ENCODE measurements around the gene CD47. TPM values are rescaled to one million over a fixed set of nuclear protein-coding genes. Genes with fewer than 3 reads are reported as not detected.

The CD47 gene
- total RNA-seq, 1 experiment from 2014 or later: 76.9 TPM

- Histone ChIP-seq H3K4me2 (no peak overlapping the region), H3K36me3 (ENCODE audit: low read depth) (peaks cover 29% of the 10 kb centered on the region), H3K4me1 (replicated peaks; ENCODE audit: insufficient read depth) (no peaks in the 10 kb centered on the region), H3K4me3 (no peak overlapping the region), H3K27ac (no peak overlapping the region), H3F3A (ENCODE audit: insufficient read depth, low read depth) (no peaks in the 10 kb centered on the region), H3K9me3 (ENCODE audit: insufficient read depth, low read depth) (no peaks in the 10 kb centered on the region), H4K20me1 (ENCODE audit: insufficient read depth) (no peaks in the 10 kb centered on the region; the same call in 1 of the 2 replicates), H3K9me2 (ENCODE audit: insufficient read depth) (no peaks in the 10 kb centered on the region), H2AFZ (no peak overlapping the region), H3K79me2 (ENCODE audit: low read depth) (no peaks in the 10 kb centered on the region), H3K27me3 (ENCODE audit: insufficient read depth, low read depth) (no peaks in the 10 kb centered on the region)
- POLR2A ChIA-PET (ENCODE audit: unreplicated experiment): interaction anchor here (0.6 kb wide), 1 partner anchor 860 kb away, joined by 6 read pairs; no protein-coding TSS in a partner anchor
- no peak for DNase-seq
- TF ChIP-seq EZH2 (IDR thresholded peaks at IDR 0.05; ENCODE audit: low read depth): no peak
- no peak for TF ChIP-seq CTCF (conservative IDR thresholded peaks at IDR 0.05)
- no TSS peak for BruUV-seq (replicated peaks)
- CTCF ChIA-PET: no interaction called here
- intact Hi-C loops (cut with micrococcal nuclease; ENCODE audit: unreplicated experiment): no loop called here
These were observed 30.5 kb downstream of the CD47 start for GRCh38 chr3:108060331-108060730.

- peaks cover 13% of the 10 kb centered on the region for H3K4me1 ChIP-seq (replicated peaks; ENCODE audit: insufficient read depth)
- TF ChIP-seq EZH2 (IDR thresholded peaks at IDR 0.05; ENCODE audit: low read depth) (no peak), CTCF (conservative IDR thresholded peaks at IDR 0.05) (no peak)
- H4K20me1 ChIP-seq (ENCODE audit: insufficient read depth): no peaks in the 10 kb centered on the region; the same call in 1 of the 2 replicates
- H2AFZ ChIP-seq: no peak overlapping the region
- H3K36me3 ChIP-seq (ENCODE audit: low read depth): peaks cover 29% of the 10 kb centered on the region
- no peak overlapping the region for H3K4me3 ChIP-seq
- intact Hi-C loops (cut with micrococcal nuclease; ENCODE audit: unreplicated experiment): loop anchor here (10.0 kb wide), 1 partner anchor 419 kb away; no protein-coding TSS in a partner anchor
- DNase-seq: no peak
- no peaks in the 10 kb centered on the region for H3K27me3 ChIP-seq (ENCODE audit: insufficient read depth, low read depth)
- BruUV-seq (replicated peaks): no TSS peak
- CTCF ChIA-PET: no interaction called here
- no peak overlapping the region for H3K4me2 ChIP-seq
- H3F3A ChIP-seq (ENCODE audit: insufficient read depth, low read depth): peaks cover 8% of the 10 kb centered on the region; the same call in 1 of the 2 replicates
- H3K27ac ChIP-seq: no peak overlapping the region
- H3K9me3 ChIP-seq (ENCODE audit: insufficient read depth, low read depth): no peaks in the 10 kb centered on the region
- POLR2A ChIA-PET (ENCODE audit: unreplicated experiment): interaction anchor here (0.6 kb wide), 1 partner anchor 67 kb away, joined by 3 read pairs; no protein-coding TSS in a partner anchor
- H3K79me2 ChIP-seq (ENCODE audit: low read depth): no peaks in the 10 kb centered on the region
- H3K9me2 ChIP-seq (ENCODE audit: insufficient read depth): no peaks in the 10 kb centered on the region
These were observed 34.9 kb downstream of the CD47 start for GRCh38 chr3:108055931-108056330.

- no peak for TF ChIP-seq EZH2 (IDR thresholded peaks at IDR 0.05; ENCODE audit: low read depth)
- TF ChIP-seq CTCF (conservative IDR thresholded peaks at IDR 0.05): no peak
These were observed 35.9 kb downstream of the CD47 start for GRCh38 chr3:108054935-108055334.

More at GRCh38 chr3:108054935-108055334, 35.9 kb downstream of the CD47 start:
- no peaks in the 10 kb centered on the region for H4K20me1 ChIP-seq (ENCODE audit: insufficient read depth)
- H3F3A ChIP-seq (ENCODE audit: insufficient read depth, low read depth): peaks cover 8% of the 10 kb centered on the region; the same call in 1 of the 2 replicates
- no peaks in the 10 kb centered on the region for H3K9me2 ChIP-seq (ENCODE audit: insufficient read depth)
- DNase-seq: no peak
- H3K4me1 ChIP-seq (replicated peaks; ENCODE audit: insufficient read depth): peaks cover 13% of the 10 kb centered on the region
- no peak overlapping the region for H3K27ac ChIP-seq
- H3K9me3 ChIP-seq (ENCODE audit: insufficient read depth, low read depth): no peaks in the 10 kb centered on the region
- no peaks in the 10 kb centered on the region for H3K79me2 ChIP-seq (ENCODE audit: low read depth)
- H3K36me3 ChIP-seq (ENCODE audit: low read depth): peaks cover 22% of the 10 kb centered on the region
- H3K4me2 ChIP-seq: no peak overlapping the region
- intact Hi-C loops (cut with micrococcal nuclease; ENCODE audit: unreplicated experiment): loop anchor here (5.0 to 10.0 kb wide), 3 partner anchors 58 to 420 kb away; no protein-coding TSS in a partner anchor
- no peak overlapping the region for H2AFZ ChIP-seq
- BruUV-seq (replicated peaks): no TSS peak
- ChIA-PET CTCF (no interaction called here), POLR2A (ENCODE audit: unreplicated experiment) (no interaction called here)
- no peak overlapping the region for H3K4me3 ChIP-seq
- no peaks in the 10 kb centered on the region for H3K27me3 ChIP-seq (ENCODE audit: insufficient read depth, low read depth)
